GM12878 (cell line): ENCODE measurements around the gene FOLR2. TPM values are rescaled to one million over a fixed set of nuclear protein-coding genes. Genes with fewer than 3 reads are reported as not detected.
A peak's percentile ranks its signal among the peaks of the same experiment; 100 is the strongest.

Source experiments
- ATF7 ChIP-seq: fragments of 450-650 bp; IDR thresholded peaks from 2 replicates; pipeline ENCODE4 v1.6.1; 2016; ENCODE audit warnings: low read depth, mild to moderate bottlenecking
- BACH1 ChIP-seq: fragments of 450-650 bp; IDR thresholded peaks from 2 replicates; pipeline ENCODE4 v1.6.1; 2017; ENCODE audit warnings: mild to moderate bottlenecking, borderline replicate concordance
- BRCA1 ChIP-seq: IDR thresholded peaks from 2 replicates; pipeline ENCODE4 v1.6.1; 2011; ENCODE audit warnings: low read depth, low read length, improper control_type of control experiment
- DPF2 ChIP-seq: fragments of 450-650 bp; IDR thresholded peaks from 2 replicates; pipeline ENCODE4 v1.6.1; 2017; ENCODE audit warnings: mild to moderate bottlenecking
- EED ChIP-seq: sonication (generic); IDR thresholded peaks from 2 replicates; pipeline ENCODE4 v1.6.1; 2016; ENCODE audit warnings: antibody characterized with exemption, low read depth
- EZH2 ChIP-seq: IDR thresholded peaks from 2 replicates; pipeline ENCODE4 v1.6.1; 2012; ENCODE audit warnings: low read depth, mild to moderate bottlenecking, control low read depth, inconsistent platforms, low read length, borderline replicate concordance; ENCODE audit not compliant: control insufficient read depth
- FOXK2 ChIP-seq: fragments of 450-650 bp; IDR thresholded peaks from 2 replicates; pipeline ENCODE4 v1.6.1; 2017; ENCODE audit warnings: mild to moderate bottlenecking, moderate library complexity
- GATAD2B ChIP-seq: fragments of 450-650 bp; conservative IDR thresholded peaks from 2 replicates; pipeline ENCODE4 v1.6.1; 2017; ENCODE audit warnings: low read depth, mild to moderate bottlenecking, moderate library complexity
- LARP7 ChIP-seq: fragments of 450-650 bp; IDR thresholded peaks from 2 replicates; pipeline ENCODE4 v1.6.1; 2017; ENCODE audit warnings: mild to moderate bottlenecking
- MEF2B ChIP-seq: fragments of 450-650 bp; IDR thresholded peaks from 2 replicates; pipeline ENCODE4 v1.6.1; 2018; ENCODE audit warnings: mild to moderate bottlenecking, moderate library complexity; ENCODE audit not compliant: partially characterized antibody, poor library complexity, severe bottlenecking
- NFYB ChIP-seq: IDR thresholded peaks from 2 replicates; pipeline ENCODE4 v1.6.1; 2011; ENCODE audit warnings: low read depth, mild to moderate bottlenecking, low read length, improper control_type of control experiment, moderate library complexity; ENCODE audit not compliant: insufficient read depth
- NR2C2 ChIP-seq: IDR thresholded peaks from 2 replicates; pipeline ENCODE4 v1.6.1; 2011; ENCODE audit warnings: borderline replicate concordance, low read depth; ENCODE audit not compliant: control insufficient read depth, insufficient read length
- NRF1 ChIP-seq: conservative IDR thresholded peaks from 2 replicates; pipeline ENCODE4 v1.6.1; 2011; ENCODE audit warnings: mild to moderate bottlenecking, low read depth, low read length, improper control_type of control experiment
- PML ChIP-seq: IDR thresholded peaks from 2 replicates; pipeline ENCODE4 v1.6.1; 2012; ENCODE audit warnings: low read length, inconsistent platforms
- POU2F2 ChIP-seq: IDR thresholded peaks from 3 replicates; pipeline ENCODE4 v1.6.1; 2011; ENCODE audit warnings: low read depth, mild to moderate bottlenecking, low read length, borderline replicate concordance
- SIN3A ChIP-seq: IDR thresholded peaks from 2 replicates; pipeline ENCODE4 v1.6.1; 2012; ENCODE audit warnings: low read depth, low read length, improper control_type of control experiment
- SMAD5 ChIP-seq: IDR thresholded peaks from 2 replicates; pipeline ENCODE4 v1.6.1; 2016; ENCODE audit warnings: antibody characterized with exemption, low read depth
- SUZ12 ChIP-seq: fragments of 200-600 bp; sonication (generic); IDR thresholded peaks from one replicate; pipeline ENCODE4 v1.6.1; 2018; ENCODE audit warnings: antibody characterized with exemption, mild to moderate bottlenecking; ENCODE audit not compliant: unreplicated experiment
- ZNF24 ChIP-seq: fragments of 450-650 bp; IDR thresholded peaks from 2 replicates; pipeline ENCODE4 v1.6.1; 2017; ENCODE audit warnings: antibody characterized with exemption, mild to moderate bottlenecking
- ZNF384 ChIP-seq: IDR thresholded peaks from 2 replicates; pipeline ENCODE4 v1.6.1; 2012; ENCODE audit warnings: low read depth, mild to moderate bottlenecking, low read length, improper control_type of control experiment, borderline replicate concordance
- polyA plus RNA-seq, 11 experiments: library from polyadenylated mRNA; depleted of rRNA in 4 of 11; unstranded in 6 of 11; stranded (reverse) in 5 of 11; fragments of >200 nt; fragmentation: Nextera tagmentation in 4 of 11; fragmentation: Illumina TruSeq in 1 of 11; extraction: Ambion mirVana in 4 of 11; extraction: Trizol in 1 of 11; gene quantifications; 1 replicate in 1 of 11; 2 replicates in 10 of 11; pipeline versions ENCODE4 v1.2.1 to v1.2.3, GENCODE V29; 2011 to 2016; ENCODE audit warnings: inconsistent platforms in 2 of 11, missing spikeins in 2 of 11, low read depth in 1 of 11
- total RNA-seq, 4 experiments: library from RNA; depleted of rRNA in 3 of 4; stranded (reverse); fragments of >200 nt in 3 of 4; fragmentation: Illumina TruSeq in 1 of 4; extraction: Trizol in 1 of 4; gene quantifications; 2 replicates each; pipeline versions ENCODE4 v1.2.1 to v1.2.3, GENCODE V29; 2013 to 2021
- TF ChIP-seq, protein P1 (sequence below): fragments of 450-650 bp; IDR thresholded peaks from 2 replicates; pipeline ENCODE4 v1.6.1; 2017; ENCODE audit warnings: mild to moderate bottlenecking, moderate library complexity
- TF ChIP-seq, protein P2 (sequence below): fragments of 450-650 bp; IDR thresholded peaks from 2 replicates; pipeline ENCODE4 v1.6.1; 2018; ENCODE audit warnings: borderline replicate concordance, mild to moderate bottlenecking; ENCODE audit not compliant: partially characterized antibody
- TF ChIP-seq, protein P3 (sequence below): fragments of 450-650 bp; IDR thresholded peaks from 2 replicates; pipeline ENCODE4 v1.6.1; 2016; ENCODE audit warnings: mild to moderate bottlenecking

FOLR2 gene
- total and polyA plus RNA-seq, 10 of the 15 experiments (the other 5 are each of a cell fraction or from before 2014, with no cell fraction given), result 0.10 to 11.1 (median 1.9) TPM

DNA sequence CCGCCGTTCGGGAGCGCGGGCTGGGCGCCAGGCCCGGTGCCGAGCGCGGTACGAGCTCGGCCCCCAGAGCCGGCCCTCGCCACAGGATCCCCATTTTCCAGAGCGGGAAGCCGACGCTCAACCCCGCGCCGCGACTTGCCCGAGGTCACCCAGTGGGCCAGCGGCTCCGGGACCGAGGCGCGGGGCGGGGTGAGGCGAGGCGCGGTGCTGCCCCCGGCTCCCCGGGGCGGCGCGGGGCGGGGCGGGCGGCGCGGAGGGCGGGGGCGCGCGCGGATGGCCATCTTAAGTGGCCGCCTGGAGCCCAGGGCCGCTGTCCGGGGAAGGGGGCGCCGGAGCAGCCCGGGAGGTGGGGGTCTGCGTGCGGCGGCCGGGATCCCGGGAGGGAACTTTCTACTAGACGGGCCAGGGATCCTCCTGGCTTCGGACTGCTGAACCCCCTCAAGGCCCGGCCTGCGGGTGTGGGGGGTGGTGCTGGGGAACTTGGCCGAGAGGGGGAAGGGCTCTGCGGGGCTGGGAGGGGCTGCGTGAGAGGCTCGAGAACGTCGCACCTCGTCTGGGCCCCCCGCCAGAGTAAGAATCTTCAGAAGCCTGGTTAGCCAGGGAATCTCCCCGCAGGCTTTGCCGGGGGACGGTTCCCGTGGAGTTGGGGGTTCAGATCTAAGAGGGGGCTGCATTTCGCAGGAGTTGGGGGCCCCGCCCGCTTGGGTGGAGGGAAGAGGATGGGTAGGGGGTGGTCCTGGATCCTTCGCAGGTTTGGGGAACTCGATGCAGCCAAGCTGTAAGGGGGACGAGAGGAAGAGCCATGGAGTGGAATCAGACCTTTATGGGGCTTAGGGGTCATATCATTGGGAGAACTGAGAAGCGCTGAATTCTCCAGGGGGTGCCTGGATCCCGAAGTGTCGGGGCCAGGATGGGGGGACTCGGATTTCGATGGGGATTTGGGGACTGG, 7.3 kb downstream of the FOLR2 start (continued):
- TF ChIP-seq ATF7 (no peak), EED (no peak), SIN3A (no peak; the same call in 1 of the 2 replicates), FOXK2 (no peak), GATAD2B (0 out of 2 replicates have a peak, but pooled peaks have one; percentile 62), NR2C2 (no peak), SUZ12 (no peak), ZNF24 (no peak), PML (no peak), SMAD5 (no peak), EZH2 (no peak), BACH1 (no peak), MEF2B (no peak), POU2F2 (no peak), ZNF384 (no peak), DPF2 (0 out of 2 replicates have a peak, but pooled peaks have one; percentile 65), NRF1 (no peak), NFYB (no peak), LARP7 (0 out of 2 replicates have a peak, but pooled peaks have one; percentile 73), BRCA1 (no peak)
- TF ChIP-seq, protein P1, sequence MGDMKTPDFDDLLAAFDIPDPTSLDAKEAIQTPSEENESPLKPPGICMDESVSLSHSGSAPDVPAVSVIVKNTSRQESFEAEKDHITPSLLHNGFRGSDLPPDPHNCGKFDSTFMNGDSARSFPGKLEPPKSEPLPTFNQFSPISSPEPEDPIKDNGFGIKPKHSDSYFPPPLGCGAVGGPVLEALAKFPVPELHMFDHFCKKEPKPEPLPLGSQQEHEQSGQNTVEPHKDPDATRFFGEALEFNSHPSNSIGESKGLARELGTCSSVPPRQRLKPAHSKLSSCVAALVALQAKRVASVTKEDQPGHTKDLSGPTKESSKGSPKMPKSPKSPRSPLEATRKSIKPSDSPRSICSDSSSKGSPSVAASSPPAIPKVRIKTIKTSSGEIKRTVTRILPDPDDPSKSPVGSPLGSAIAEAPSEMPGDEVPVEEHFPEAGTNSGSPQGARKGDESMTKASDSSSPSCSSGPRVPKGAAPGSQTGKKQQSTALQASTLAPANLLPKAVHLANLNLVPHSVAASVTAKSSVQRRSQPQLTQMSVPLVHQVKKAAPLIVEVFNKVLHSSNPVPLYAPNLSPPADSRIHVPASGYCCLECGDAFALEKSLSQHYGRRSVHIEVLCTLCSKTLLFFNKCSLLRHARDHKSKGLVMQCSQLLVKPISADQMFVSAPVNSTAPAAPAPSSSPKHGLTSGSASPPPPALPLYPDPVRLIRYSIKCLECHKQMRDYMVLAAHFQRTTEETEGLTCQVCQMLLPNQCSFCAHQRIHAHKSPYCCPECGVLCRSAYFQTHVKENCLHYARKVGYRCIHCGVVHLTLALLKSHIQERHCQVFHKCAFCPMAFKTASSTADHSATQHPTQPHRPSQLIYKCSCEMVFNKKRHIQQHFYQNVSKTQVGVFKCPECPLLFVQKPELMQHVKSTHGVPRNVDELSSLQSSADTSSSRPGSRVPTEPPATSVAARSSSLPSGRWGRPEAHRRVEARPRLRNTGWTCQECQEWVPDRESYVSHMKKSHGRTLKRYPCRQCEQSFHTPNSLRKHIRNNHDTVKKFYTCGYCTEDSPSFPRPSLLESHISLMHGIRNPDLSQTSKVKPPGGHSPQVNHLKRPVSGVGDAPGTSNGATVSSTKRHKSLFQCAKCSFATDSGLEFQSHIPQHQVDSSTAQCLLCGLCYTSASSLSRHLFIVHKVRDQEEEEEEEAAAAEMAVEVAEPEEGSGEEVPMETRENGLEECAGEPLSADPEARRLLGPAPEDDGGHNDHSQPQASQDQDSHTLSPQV, result no peak
- TF ChIP-seq, protein P2, sequence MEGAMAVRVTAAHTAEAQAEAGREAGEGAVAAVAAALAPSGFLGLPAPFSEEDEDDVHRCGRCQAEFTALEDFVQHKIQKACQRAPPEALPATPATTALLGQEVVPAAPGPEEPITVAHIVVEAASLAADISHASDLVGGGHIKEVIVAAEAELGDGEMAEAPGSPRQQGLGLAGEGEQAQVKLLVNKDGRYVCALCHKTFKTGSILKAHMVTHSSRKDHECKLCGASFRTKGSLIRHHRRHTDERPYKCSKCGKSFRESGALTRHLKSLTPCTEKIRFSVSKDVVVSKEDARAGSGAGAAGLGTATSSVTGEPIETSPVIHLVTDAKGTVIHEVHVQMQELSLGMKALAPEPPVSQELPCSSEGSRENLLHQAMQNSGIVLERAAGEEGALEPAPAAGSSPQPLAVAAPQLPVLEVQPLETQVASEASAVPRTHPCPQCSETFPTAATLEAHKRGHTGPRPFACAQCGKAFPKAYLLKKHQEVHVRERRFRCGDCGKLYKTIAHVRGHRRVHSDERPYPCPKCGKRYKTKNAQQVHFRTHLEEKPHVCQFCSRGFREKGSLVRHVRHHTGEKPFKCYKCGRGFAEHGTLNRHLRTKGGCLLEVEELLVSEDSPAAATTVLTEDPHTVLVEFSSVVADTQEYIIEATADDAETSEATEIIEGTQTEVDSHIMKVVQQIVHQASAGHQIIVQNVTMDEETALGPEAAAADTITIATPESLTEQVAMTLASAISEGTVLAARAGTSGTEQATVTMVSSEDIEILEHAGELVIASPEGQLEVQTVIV, result no peak
- TF ChIP-seq, protein P3, sequence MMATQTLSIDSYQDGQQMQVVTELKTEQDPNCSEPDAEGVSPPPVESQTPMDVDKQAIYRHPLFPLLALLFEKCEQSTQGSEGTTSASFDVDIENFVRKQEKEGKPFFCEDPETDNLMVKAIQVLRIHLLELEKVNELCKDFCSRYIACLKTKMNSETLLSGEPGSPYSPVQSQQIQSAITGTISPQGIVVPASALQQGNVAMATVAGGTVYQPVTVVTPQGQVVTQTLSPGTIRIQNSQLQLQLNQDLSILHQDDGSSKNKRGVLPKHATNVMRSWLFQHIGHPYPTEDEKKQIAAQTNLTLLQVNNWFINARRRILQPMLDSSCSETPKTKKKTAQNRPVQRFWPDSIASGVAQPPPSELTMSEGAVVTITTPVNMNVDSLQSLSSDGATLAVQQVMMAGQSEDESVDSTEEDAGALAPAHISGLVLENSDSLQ, result no peak
